GM12874 (cell line): ENCODE data around the gene SPTAN1.

Source experiments
- CTCF ChIP-seq: IDR thresholded peaks from 2 replicates; pipeline ENCODE4 v1.5.1; 2011; ENCODE audit warnings: low read depth, mild to moderate bottlenecking, control low read depth, low read length, moderate library complexity; ENCODE audit not compliant: insufficient read depth

The SPTAN1 gene

DNA sequence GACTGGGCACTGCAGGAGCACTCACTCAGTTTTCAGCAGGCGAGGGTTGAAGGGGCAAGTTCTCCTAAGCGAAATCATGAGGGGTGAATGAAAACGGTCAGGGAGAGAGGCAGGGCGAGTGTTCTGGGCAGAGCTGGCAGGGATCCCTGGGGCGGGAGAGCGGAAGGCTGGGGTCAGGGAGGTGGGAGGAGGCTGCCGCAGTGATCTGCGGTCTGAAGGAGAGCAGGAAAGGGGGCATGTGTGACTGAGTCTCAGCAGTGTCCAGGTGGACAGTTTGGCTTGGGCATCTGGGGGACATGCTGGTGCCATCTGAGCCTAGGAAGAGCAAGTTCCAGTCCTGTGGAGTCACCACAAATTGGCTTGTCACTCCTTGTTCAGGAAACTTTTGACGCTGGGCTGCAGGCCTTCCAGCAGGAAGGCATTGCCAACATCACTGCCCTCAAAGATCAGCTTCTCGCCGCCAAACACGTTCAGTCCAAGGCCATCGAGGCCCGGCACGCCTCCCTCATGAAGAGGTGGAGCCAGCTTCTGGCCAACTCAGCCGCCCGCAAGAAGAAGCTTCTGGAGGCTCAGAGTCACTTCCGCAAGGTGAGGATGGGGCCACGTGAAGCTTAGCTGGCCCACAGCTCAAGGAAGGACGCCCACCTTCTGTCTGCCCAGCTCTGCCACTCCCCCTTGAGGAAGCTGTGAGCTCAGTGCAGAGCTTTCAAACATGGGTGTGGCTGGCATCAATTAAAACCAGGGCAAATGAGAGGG, 73.2 kb downstream of the SPTAN1 start:
- no peak for TF ChIP-seq CTCF

- TF ChIP-seq CTCF: no peak
These were observed 73.8 kb downstream of the SPTAN1 start for GRCh38 chr9:128626181-128626580.

DNA sequence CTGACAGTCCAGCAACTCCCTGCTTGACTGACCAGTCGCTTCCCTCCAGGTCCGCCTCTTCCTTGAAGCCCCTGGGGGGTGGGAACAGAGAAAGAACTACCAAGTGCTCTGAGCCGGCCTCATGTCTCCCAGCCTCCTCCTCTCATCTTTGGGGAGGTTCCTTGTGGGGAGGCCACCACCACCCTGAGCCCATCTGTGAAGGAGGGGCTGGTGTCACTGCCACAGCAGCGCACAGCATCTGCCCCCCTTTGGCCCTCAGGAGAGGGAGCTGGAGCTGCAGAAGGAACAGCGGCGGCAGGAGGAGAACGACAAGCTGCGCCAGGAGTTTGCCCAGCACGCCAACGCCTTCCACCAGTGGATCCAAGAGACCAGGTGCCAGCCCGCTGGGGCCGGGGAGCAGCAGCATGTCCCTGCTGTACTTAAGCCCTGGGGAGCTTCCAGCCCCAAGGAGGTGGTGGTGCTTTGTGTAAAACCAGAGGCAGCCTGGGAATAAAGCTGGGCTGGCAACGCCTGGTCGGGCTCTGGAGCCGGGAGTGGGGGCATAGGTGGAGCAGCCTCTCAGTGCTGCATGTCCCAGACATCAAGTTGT, 74.8 kb downstream of the SPTAN1 start:
- no peak for TF ChIP-seq CTCF

DNA sequence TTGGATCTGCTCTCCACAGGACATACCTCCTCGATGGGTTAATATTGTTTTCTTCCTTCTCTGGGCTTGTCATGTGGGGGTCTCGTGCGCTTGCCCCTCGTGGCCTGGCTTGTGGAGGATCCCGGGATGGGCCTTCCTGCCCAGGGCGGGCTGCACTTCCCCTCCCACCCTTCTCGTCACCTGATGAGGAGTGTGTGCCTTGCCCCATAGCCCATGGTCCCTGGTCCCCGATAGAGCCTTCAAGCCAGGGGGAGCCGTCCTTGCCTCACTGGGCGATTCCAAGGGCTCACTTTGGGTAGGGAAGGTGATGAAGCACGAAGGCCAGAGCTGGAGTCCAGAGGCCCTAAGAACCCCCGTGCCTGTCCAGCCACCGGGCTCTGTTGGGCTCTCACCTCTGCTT, 75.5 kb downstream of the SPTAN1 start:
- no peak for TF ChIP-seq CTCF

DNA sequence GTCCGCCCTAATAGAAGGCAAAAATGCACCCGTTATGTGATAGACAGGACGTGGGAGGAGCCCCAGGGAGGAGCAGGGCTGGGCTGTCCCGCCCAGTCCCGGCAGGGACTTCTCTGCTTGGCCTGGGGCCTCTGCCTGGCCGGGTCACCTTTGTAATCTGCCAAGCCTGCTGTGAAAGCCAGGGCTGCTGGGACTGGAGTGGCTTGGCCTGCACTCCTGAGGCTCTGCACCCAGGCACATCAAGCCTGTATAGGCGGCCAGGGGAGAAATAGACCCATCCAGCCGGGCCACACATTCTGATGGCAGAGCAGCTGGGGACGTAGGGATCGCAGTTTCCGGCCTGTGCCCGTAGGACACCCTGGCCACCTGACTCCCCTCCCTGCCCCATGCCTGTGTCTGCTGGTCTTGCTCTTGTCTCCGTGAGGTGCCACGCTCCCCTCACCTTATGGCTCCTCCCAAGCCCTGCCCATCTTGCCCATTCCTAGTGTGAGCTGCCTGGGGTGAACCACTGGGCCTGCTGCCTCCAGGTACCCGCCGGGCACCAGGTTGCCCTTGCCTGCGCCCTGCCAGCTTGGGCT, 76.2 kb downstream of the SPTAN1 start:
- TF ChIP-seq CTCF: no peak

DNA sequence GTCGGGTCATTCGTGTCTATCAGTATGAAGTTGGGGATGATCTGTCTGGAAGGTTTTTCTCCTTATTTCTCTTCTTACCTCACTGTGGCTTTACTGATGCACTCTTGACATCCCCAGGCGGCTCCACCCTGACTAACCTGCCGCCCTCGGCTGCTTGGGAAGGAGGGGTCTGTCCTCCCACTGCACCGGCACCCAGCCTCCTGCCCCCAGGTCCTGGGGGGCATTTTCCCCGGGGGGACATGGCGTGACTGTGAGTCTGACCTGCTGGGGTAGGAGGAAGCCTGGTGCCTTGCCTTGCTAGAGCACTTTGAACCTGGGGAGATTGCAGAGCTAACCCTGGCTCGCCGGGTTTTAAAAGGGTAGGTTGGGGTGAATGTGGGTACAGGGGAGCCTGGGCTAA, 76.7 kb downstream of the SPTAN1 start:
- no peak for TF ChIP-seq CTCF

DNA sequence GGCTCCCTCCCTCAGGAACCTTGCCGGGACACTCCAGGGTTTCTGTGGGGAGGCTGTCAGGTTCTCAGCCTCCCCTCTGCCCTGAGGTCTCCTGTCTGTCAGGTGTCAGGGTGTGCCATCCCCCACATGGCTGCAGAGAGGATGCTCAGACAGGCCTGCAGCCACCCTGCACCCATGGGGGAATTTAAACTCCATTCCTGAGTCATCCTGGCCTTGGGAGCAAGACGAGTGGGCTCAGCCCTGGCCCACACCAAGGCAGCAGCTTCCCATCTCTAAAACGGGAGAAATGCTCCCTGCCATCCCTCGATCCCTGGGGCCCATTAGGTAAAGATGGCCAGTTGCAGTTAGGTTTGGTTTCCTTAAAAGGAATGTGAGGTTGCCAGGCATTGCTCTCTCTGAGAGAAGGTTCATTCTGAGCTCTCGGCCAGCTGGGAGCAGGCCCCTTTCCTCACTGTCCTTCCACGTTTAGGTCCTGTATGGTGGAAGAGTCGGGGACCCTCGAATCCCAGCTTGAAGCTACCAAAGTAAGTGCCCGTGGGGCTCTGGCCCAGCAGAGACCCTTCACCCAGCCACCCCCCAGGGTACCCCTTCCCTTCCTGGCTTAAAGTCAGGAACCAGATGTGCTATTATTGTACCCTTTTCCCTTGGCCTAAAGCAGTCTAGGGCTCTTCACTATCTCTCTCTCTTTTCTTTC, 77.6 kb downstream of the SPTAN1 start:
- no peak for TF ChIP-seq CTCF
